Suppressor macrophage (primary cell): ENCODE results near the gene UBAP2.

Experiments
- DNase-seq, 4 experiments: peaks; one replicate each; pipeline ENCODE4 v3.0.0-alpha.2; 2020 to 2022
- total RNA-seq, 17 experiments: gene quantifications; one replicate each; lab custom pipeline; 2026; ENCODE audit warnings: mixed read lengths in 6 of 17, inconsistent platforms in 3 of 17; lab: John Stamatoyannopoulos, UW

The UBAP2 gene, protein sequence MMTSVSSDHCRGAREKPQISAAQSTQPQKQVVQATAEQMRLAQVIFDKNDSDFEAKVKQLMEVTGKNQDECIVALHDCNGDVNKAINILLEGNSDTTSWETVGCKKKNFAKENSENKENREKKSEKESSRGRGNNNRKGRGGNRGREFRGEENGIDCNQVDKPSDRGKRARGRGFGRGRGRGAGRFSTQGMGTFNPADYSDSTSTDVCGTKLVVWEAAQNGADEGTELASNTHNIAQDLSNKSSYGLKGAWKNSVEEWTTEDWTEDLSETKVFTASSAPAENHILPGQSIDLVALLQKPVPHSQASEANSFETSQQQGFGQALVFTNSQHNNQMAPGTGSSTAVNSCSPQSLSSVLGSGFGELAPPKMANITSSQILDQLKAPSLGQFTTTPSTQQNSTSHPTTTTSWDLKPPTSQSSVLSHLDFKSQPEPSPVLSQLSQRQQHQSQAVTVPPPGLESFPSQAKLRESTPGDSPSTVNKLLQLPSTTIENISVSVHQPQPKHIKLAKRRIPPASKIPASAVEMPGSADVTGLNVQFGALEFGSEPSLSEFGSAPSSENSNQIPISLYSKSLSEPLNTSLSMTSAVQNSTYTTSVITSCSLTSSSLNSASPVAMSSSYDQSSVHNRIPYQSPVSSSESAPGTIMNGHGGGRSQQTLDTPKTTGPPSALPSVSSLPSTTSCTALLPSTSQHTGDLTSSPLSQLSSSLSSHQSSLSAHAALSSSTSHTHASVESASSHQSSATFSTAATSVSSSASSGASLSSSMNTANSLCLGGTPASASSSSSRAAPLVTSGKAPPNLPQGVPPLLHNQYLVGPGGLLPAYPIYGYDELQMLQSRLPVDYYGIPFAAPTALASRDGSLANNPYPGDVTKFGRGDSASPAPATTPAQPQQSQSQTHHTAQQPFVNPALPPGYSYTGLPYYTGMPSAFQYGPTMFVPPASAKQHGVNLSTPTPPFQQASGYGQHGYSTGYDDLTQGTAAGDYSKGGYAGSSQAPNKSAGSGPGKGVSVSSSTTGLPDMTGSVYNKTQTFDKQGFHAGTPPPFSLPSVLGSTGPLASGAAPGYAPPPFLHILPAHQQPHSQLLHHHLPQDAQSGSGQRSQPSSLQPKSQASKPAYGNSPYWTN
- 11.4 to 51.1 (median 37.2) reads per million in 17 experiments for total RNA-seq

DNA sequence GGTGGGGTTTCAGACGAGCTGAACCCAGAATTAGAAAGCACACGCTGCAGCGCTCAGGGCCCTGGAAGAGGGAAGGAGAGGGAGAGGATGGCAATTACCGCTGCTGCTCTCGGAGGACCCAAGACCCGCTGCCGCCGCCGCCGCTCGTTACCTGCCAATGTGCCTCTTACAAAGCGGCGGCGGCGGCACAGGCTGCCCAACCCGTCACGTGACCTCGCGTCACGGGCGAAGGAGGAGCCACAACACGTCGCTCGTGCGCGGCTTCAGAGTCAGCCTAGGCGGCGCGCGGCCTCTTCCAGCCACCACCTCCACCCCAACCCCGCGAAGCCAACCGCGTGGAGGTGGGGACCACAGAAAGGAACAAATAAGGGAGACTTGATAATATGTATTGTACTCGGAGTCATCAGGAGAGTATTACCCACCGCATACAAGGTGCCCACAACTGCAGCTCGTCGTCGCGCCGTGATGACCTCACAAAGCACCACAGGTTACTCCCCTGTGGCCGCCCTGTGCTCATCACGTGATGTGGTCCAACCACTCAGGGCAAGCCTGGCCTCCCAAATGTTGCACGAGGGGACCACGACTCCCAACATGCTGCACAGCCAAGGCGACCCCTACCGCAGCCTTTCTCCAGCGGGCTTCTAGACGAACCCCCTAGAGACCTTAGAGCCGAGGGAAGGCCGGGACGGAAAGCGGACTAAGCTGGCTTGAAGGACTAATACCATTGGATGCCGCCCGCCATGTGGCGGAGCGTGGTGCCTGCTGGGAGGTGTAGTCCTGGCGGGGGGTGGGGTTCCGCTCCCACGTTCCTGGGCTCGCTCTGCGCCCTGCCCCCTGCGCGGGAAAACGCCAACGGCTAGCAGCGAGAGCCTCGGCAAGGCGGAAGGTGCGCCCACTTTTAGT, at the start of gene UBAP2:
Gene UBAP2, minus strand, starts transcription at position 161 of the 903 bp plus-strand sequence. CDS start 31,739 bp downstream, outside the sequence.
- DNase-seq: peak; percentile 97 to 98 (median 98)

DNA sequence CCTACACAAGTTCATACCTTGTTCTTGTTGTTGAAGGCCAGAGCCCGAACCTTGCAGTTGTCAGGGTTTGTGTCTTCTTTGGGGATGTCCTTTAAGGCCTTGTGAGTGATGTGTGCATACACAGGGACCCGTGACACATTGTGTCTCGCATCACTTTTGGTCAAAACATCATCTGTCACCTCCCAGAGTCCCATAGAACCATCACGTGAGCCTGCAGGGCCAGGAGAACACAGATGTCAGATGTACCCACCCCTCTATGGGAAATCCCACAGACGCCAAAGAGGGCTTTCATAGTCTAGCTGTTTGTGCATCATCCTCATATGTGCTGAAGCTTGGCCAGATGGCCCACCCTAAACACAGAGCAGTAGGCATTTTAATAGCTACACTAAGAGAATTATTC, 49.6 kb upstream of the UBAP2 start:
- no peak for DNase-seq

DNA sequence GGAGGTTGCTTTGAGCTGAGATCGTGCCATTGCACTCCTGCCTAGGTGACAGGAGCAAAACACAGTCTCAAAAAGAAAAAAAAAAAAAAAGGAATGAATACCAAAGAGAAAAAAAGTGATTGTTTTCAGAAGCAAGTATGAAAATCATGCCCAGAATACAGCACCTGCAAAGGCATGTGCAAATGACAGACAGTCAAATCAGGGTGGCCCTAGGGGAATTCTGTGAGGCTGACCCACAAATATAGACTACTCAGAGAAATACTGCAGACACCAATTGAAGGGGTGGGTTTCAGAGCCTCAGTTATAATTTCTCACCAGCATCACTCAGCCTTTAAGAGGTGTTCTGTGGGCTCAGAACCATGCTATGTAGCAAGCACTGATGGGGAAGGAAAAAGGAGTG, 49.2 kb upstream of the UBAP2 start:
- DNase-seq: no peak

DNA sequence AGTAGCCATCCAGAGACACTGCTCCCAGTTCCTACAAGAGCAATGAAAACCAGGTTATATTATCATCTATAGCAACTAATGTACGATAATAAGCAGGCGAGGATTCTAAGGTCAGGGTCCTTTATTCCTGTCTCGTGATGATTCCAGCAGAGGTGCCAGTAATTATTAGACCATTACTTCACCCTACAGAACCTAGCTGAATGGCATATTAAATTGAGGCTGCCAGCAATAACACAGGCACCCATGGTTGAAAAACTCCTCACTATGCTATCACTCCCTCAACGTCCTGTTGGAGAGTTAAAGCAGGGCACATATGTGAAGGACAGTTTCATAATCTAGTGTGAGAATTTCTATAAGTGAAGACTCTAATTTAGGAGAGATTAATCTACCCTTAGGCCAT, 48.1 kb upstream of the UBAP2 start:
- no peak for DNase-seq

DNA sequence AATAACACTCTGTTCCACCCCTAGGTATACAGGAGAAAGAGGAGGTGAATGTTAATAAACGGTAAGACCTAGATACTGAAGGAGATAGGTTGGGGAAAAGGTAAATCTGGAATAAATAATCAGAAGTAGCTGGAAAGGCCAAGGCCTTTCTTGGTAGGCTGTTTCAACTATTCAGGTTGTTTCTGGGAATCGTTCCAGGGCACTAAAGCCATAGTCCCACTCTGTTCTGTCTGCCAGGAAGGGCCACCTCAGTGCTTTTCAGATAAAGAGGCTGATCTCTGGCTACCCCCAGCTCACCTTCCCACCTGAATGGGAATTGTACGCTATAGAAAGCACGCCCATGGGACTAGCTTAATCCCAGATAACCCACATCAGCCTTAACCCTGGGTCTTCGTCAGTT, 44.9 kb upstream of the UBAP2 start:
- DNase-seq: no peak

DNA sequence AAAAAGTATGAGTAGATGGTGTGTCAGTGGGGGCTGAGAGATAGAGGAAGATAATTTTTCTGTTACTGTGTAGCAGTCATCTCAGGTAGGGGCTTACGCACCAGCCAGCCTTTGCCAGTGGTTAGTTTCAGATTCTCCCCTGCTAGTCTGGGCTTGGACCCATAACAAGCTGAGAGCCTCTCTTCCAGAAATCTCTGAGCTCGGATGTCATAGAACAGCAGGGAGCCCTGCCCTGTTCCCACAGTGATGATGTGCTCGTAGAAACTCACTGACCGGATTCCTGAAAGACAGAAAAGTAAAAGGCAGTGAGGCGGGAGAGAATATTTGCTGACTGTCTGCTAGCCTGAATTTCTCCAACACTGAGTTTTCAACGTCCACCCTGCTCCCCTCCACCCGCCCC, 40.6 kb upstream of the UBAP2 start:
- no peak for DNase-seq

DNA sequence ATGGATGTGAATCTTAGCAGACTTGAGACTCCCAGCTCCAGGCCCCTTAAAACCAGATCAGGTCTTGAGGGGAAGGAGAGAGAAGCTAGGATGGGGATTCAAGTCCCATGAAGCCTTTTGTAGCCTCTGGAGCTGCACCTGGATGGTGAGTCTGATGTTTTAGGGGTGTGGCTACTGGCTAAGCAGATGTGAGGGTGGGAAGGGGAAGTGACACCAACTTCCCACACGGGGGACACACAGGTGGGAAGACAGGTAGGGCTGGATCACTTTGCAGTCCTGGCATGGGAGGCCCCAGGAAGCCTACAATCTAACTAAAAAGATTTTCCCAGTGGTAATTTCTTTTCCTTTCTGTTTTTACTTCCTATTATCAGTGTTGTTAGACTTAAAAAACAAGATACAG, 38.7 kb upstream of the UBAP2 start:
- DNase-seq: peak in 1 of 4 experiments; percentile 8

DNA sequence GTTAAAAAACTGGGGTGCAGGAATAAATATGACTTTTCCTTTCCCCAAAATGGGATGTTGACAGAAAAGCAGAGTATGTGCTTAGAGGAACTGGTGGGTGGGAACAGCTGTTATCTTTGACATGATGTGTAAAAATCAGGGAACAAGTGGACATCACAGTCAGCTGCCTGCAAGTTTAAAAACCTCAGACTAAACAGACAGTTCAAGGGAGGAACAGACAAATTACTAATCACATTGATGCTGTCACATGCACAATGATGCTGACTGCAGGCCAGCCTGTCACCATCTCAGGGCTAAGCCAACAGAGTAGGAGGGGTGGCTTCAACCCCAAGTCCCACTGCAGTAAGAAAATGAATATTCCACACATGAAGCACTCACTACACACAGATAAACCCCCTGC, 38.2 kb upstream of the UBAP2 start:
- DNase-seq: peak; percentile 71 to 92 (median 83)

DNA sequence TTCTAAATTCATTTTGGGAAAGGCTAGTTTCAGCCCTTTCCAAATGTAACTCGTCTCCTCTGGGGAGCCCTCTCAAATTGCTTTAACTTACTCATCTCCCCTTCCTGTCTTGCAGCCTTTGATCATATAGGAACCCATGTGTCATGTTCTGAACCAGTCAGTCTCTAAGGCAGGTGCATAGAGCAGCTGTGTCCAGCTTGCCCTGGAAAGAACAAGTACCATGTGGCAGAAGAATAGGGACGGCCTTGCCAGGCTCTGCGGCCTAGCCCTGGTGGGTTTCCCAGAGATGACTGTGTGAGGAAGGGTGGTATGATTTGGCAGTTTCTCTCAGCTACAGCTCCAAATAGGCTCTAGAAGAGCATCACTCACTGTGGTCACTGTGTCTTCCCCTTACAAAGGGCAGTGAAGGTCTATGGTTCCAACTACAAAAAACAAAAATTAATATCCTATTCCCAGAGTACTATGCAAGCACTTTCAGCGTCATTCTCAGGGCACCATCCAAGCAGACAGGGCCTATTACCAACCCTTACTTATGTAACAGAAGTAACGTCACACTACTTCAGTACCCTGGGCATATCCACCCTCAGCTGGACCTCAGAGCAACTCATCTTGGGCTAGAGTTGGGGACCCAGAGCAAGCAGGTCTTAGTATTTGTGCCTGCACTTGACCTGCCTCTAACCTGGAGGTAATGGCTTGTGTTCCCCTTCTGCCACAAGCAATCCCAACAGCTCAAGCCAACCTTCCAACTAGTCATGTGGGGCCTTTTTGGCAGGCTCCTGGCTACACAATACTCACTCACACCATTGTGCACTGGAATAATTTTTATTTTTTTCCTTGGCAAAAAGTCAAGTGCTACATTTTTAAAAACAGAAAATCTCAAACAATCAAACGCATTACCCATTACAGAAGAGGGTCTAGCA, 37.2 kb upstream of the UBAP2 start:
- no peak for DNase-seq

DNA sequence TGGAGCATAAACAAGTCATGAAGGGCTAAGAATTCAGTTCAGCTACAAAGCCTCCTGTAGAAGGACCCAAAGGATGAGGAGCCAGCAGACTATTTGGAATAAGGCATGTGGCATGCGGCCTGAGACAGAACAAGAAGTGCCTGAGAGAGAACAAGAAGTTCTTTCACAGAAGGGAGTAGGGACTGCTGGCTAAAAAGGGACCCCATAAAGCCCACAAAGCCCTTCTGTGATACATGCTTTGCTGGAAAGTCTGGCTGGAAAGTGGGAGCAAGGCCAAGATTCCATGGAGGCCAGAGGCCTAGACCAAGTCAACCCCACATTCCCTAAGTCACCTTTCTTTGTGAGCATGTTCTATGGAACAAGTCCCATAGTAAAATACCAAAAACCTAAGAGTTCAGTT, 35.9 kb upstream of the UBAP2 start:
- DNase-seq: no peak

DNA sequence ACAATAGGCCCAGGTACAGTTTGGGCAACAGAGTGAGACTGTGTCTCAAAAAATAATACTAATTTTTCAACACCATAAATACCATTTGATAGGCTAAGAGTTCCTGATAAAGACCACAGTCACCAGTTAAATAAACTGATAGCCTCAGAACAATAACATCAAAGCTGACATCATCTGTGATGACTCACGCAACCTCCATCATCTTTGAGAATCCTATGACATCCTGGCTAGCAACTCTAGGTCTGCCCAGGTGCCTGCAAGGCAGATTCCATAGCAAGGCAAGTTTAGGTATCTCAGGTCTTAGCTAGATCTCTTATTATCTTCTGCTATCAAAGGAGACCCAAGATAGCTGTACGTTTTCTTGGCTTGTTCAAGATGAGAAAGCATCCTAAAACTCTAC, 30.5 kb upstream of the UBAP2 start:
- peak in 1 of 4 experiments; percentile 24 for DNase-seq

DNA sequence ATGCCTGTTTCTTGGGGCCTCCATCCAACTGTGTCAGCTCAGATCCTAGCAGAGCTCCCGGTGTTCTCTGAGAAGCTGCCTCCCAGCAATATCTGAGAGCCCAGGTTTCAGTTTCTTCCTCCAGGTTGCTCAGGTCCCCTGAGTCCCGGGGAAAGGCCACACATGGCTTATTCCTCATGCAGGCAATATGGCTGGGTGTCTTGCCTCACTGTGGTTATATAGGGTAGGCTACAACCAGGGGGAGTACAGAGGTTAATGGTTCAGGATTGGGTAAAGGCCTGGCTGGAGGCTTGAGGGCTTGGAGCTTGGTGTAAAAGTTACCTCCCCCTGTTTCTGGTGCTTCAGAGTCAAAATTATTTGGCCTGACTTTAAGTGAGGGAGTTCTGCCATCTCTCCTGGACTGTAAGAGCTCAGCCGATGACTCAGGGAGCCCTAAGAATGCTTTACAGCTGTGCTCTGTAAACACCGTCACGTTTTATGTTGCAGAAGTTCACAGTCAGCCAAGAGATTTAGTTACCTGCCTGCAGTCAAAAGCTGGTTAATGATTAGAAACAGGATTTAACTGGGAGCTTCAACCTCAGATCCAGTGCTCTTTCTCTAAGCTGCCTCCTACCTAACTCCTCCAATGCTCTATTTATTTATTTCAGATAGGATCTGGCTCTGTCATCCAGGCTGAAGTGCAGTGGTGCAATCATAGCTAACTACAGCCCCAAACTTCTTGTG, 24.3 kb upstream of the UBAP2 start:
- no peak for DNase-seq

DNA sequence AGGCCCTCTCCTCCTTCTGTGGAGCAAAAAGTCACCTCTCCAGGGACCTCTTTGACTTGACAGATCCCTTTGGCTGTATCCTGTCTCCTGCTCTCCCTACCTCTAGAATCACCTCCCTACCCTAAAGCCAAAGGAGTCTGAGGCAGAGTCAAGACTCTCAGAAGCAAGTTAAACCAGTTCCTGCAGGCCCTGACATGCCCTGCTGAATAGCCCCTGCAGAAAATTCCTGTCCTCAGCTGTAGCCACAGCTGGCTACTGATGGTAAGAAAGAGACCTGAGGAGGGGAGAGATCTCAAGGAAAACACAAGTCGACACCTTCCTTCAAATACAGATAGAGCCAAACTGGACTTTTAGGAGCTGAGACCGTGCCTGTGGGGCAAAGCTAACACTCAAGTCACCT, 23.7 kb upstream of the UBAP2 start:
- DNase-seq: no peak

DNA sequence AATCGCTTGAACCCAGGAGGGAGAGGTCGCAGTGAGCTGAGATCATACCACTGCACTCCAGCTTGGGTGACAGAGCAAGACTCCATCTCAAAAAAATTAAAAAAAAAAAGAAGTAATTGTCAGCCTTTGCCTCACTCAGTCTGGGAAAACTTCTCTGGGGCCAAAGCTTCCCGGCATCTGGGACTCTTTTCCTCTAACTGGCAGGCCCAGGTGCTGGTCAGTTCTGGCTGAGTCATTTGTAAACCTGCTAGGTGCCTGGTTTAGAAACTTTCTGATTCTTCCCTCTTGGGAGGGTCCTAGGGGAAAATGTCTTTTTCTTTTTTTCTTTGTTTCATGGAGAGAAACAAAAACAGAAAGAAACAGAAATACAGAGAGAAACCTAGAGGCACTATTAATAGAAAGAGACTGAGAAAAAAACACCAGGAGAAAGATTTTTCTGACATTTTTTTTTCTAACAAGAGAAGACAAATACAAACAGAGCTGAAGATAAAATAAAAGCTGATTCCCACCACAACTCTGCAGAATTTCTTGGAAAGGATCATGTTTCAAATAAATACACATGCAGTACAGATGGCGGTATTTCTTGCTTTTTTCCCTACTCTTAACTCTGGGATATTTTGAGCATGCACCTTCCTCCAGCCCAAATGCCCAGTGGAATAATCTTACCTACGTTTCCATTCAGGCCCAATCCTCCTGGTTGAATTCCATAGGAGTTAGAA, 22.1 kb upstream of the UBAP2 start:
- DNase-seq: no peak

DNA sequence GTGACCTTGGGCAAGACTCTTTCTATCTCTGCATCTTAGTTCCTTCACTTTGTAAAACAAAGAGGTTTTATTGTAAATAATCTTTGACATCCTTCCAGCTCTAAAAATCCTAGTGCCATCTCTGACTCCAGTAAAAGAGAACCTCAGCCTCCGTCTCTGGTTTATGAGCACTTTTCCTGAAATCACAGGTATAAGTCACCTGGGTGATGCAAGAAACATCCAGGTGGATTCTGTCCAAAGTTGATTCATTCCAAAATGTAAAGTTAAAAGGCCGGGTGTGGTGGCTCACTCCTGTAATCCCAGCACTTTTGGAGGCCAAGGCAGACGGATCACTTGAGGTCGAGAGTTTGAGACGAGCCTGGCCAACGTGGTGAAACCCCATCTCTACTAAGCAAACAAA, 21.1 kb upstream of the UBAP2 start:
- DNase-seq: no peak

DNA sequence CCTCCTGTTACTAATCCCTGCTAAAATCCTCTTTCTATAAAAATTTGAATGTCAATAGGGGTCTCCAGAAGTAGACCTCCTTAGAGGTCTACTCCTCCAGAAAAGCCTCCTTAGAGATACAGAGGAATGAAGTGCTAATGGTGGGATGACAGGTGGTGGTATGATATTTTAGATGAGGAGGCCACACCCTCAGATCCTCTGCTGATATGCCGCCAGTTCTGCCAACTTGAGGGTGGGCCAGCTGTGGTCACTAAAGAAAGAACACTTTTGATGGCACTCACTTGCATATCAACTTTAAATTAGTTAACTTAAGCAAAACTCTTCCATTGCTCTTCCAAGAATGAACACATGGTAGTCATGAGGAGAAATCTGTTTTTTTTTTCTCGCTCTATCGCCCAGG, 16.9 kb upstream of the UBAP2 start:
- no peak for DNase-seq

DNA sequence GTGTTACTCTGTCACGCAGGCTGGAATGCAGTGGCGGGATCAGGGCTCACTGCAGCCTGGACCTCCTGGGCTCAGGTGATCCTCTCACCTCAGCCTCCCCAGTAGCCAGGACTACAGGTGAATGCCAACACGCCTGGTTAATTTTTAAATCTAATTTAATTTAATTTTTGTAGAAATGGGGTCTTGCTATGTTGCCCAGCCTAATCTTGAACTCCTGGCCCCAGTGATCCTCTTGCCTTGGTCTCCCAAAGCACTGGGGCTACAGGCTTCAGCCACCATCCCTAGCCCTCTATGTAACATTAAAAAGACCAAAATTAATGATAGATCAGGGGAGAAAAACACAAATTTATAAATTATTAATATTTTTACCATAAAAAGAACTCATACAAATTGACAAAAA, 11.3 kb upstream of the UBAP2 start:
- DNase-seq: no peak

DNA sequence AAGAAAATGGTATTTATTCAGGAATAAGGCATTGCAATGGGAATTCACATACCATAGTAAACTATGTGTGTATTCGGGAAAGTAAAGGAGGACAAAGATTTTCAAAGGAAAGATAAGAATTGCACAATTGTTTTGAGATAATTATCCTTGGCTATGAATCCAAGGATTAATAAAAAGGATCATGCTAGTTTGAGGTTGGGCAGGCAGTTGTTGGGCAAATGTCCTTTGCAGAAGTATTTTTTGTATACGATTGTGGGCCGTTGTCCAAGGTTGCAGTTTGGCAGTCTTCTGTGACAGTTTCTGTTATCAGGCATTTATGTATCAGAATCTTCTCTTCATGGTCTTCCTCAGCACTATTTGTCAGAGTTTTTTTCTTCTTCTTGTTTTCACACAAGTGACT, 10.6 kb upstream of the UBAP2 start:
- no peak for DNase-seq

DNA sequence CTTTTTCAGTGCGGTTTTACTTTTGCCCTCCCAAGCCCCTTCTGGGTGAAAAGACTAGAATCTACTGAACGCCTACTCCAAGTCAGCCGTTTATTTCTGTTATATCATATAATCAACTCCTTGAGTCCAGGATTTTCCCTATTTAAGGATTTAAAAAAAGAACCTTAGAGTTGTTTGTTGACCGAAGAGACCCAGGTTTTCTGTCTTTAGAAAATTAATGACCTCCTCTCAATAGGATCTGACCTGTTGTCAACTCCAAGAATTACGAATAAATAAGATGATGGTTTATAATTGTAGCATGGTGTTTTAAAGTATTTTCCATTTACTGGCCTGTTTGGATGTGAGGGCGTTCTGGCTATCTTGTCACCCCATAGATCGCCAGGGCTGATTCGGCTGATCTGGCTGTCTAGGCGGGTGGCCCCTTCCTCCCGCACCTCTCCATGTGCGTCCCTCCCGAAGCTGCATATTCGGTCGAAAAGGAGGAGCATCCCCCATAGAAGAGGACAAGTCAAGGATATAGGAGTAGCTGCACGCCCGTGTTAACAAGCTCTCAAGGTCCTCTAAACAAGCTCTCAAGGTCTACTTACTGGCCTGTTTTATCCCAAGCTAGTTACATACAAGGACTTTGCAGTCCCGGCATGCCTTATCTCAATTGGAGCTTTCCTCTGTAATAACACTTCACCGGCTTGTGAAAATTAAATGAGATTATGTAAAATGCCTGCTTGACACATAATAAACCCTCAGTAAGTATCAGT, 1.1 kb upstream of the UBAP2 start:
- DNase-seq: no peak
